Endothelial cell of umbilical vein (primary cell): ENCODE results near the gene IL10RA.

Experiments
- CTCF ChIP-seq, 2 donors: IDR thresholded peaks; 1 replicate in 1 of 2; 2 replicates in 1 of 2; pipeline ENCODE4 v1.5.1; 2011; ENCODE audit warnings: low read length in 2 of 2, mild to moderate bottlenecking in 2 of 2, moderate library complexity in 2 of 2, control low read depth in 1 of 2, inconsistent platforms in 1 of 2, low read depth in 1 of 2; ENCODE audit not compliant: insufficient read depth in 1 of 2; ENCODE audit errors: extremely low read depth in 1 of 2
- EZH2 ChIP-seq: IDR thresholded peaks from 2 replicates; pipeline ENCODE4 v1.6.1; 2012; ENCODE audit warnings: borderline replicate concordance, low read depth, mild to moderate bottlenecking, moderate library complexity, low read length, inconsistent platforms; ENCODE audit not compliant: severe bottlenecking
- FOS ChIP-seq: IDR thresholded peaks from 2 replicates; pipeline ENCODE4 v1.6.1; 2011; ENCODE audit warnings: mild to moderate bottlenecking, low read length, moderate library complexity, borderline replicate concordance; ENCODE audit not compliant: insufficient read depth
- MAX ChIP-seq: IDR thresholded peaks from 2 replicates; pipeline ENCODE4 v1.6.1; 2011; ENCODE audit not compliant: insufficient read depth, insufficient read length
- MYC ChIP-seq: IDR thresholded peaks from one replicate; pipeline ENCODE4 v1.6.1; 2011; ENCODE audit warnings: mild to moderate bottlenecking, low read depth, low read length
- POLR2A ChIP-seq: IDR thresholded peaks from 2 replicates; pipeline ENCODE4 v1.6.1; 2012; ENCODE audit warnings: low read depth, mild to moderate bottlenecking, control low read depth, low read length
- POLR2AphosphoS5 ChIP-seq: IDR thresholded peaks from 2 replicates; pipeline ENCODE4 v1.6.1; 2012; ENCODE audit warnings: low read depth, mild to moderate bottlenecking, control low read depth, low read length, moderate library complexity; ENCODE audit not compliant: insufficient read depth

- TF ChIP-seq CTCF (IDR thresholded peaks at IDR 0.05; ENCODE audit: extremely low read depth in 1 of 2, insufficient read depth in 1 of 2, low read depth in 1 of 2, low read length in 2 of 2) (no peak), POLR2AphosphoS5 (no peak), FOS (no peak), POLR2A (no peak), EZH2 (no peak), MAX (no peak), MYC (no peak)
Observed at GRCh38 chr11:117986981-117987574, 884 bp downstream of the IL10RA start.
